NCI-H1048 (cell line): ENCODE data around the gene CHKA.

Experiments
- DNase-seq: peaks from one replicate; lab custom pipeline; 2025; lab: John Stamatoyannopoulos, UW

The CHKA gene

GRCh38 chr11:68121067-68121899 is at the start of gene CHKA:
CHKA (minus strand) TSS chr11:68121388; CDS start chr11:68121177, 211 bp downstream.
- peak; percentile 77 for DNase-seq

- DNase-seq: no peak
Measured at GRCh38 chr11:68169442-68169841, 48.3 kb upstream of the CHKA start.

- no peak for DNase-seq
Measured at GRCh38 chr11:68168694-68169093, 47.5 kb upstream of the CHKA start.

DNA sequence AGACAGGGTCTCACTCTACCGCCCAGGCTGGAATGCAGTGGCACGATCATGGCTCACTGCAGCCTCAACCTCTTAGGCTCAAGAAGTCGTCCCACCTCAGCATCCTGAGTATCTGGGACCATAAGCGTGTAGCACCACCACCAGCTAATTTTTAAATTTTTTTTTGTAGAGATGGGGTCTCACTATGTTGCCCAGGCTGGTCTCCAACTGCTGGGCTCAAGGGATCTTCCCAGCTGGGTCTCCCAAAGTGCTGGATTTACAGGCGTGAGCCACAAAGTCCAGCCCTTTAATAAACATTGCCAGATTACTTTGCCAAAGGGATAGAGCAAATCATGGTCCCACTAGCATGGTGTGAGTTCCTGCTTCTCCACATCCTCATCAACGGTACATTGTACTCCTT is 46.3 kb upstream of the CHKA start:
- no peak for DNase-seq

GRCh38 chr11:68166969-68167368 is 45.8 kb upstream of the CHKA start:
- DNase-seq: no peak

- no peak for DNase-seq
Measured at GRCh38 chr11:68165601-68166000, 44.4 kb upstream of the CHKA start.

- no peak for DNase-seq
Measured at GRCh38 chr11:68164437-68164836, 43.2 kb upstream of the CHKA start.

GRCh38 chr11:68163691-68164090 is 42.5 kb upstream of the CHKA start:
- no peak for DNase-seq

DNA sequence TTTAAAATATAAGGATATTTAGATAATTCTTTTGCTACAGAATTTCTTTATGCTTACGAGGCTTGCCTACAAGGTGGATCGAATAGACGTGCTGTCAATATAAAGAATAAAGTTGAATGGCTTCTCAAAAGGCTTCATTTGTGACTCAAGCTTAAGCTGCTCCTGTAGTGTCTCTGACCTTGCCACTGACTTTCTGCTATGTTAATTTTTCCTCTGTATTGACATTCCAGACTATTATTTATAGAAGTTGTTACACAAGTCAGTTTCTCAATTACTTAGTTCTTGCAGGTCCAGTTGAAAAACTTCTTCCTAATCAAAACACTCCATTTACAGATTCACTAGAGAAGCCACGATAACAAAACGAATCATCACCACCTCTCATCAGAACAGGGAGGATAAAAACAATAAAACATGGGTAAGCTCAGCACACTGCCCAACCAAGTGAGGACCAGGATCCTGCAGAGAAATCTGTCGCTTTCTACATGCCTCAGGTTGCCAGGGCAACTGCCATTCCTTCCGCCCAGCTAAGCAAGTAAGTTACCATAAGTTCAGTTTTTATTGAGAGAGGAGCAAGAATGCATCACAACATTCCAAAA is 39.0 kb upstream of the CHKA start:
- DNase-seq: no peak

- DNase-seq: no peak
Measured at GRCh38 chr11:68159665-68160064, 38.5 kb upstream of the CHKA start.

- no peak for DNase-seq
Measured at GRCh38 chr11:68159161-68159560, 38.0 kb upstream of the CHKA start.

DNA sequence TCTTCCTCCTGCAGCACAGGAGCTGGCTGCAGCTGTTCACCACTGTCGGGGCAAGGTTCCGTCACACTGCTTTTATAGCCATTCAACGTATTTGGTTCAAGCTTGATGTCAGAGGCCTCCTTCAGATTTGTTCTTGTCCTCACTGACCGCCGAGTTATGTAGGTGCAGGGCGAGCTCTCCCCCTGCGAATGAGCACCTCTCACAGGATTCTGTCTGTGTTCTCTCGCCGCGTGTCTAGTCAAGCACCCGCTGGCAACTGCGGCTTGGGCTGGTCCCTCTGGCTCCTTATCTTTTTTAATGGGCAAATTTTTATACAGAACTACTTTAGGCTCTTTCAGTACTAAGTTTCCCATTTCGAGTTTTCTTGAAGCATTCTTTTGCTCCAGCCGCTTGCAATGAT is 37.4 kb upstream of the CHKA start:
- no peak for DNase-seq

GRCh38 chr11:68153742-68154141 is 32.6 kb upstream of the CHKA start:
- DNase-seq: no peak

DNA sequence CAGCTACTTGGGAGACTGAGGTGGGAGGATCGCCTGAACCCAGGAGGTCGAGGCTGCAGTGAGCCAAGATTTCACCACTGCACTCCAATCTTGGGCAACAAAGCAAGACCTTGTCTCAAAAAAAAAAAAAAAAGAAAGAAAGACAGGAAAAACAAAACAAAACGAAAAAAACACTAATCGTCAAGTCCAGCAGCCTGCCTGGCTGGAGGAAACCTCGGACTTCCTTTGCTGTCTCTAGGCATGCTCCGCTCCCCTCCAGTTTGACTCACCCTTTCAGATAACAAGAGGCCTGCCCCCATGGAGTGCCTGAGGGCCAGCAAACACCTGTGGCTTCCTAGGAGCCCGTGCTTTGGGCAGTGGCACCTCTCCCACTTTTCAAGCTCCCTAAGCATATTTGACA is 28.8 kb upstream of the CHKA start:
- no peak for DNase-seq

DNA sequence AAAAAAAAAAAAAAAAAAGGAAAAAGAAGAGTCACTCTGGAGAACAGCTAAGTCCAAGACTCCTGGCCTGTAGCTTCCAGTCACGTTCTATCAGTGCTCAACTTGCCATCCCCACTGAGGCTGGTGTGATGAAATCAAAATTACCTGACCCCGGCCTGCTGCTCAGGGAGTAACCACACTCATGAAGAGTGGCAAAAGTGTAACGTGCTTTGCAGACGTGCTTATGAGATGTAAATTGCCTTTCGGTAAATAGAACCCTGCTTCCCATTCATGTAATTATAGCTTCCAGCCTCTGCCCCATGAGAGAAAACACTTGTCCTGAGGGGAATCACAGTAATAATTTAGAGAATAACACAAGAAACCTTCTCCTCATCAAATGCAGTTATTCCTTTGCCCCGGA is 28.2 kb upstream of the CHKA start:
- no peak for DNase-seq

GRCh38 chr11:68148879-68149278 is 27.7 kb upstream of the CHKA start:
- DNase-seq: no peak

DNA sequence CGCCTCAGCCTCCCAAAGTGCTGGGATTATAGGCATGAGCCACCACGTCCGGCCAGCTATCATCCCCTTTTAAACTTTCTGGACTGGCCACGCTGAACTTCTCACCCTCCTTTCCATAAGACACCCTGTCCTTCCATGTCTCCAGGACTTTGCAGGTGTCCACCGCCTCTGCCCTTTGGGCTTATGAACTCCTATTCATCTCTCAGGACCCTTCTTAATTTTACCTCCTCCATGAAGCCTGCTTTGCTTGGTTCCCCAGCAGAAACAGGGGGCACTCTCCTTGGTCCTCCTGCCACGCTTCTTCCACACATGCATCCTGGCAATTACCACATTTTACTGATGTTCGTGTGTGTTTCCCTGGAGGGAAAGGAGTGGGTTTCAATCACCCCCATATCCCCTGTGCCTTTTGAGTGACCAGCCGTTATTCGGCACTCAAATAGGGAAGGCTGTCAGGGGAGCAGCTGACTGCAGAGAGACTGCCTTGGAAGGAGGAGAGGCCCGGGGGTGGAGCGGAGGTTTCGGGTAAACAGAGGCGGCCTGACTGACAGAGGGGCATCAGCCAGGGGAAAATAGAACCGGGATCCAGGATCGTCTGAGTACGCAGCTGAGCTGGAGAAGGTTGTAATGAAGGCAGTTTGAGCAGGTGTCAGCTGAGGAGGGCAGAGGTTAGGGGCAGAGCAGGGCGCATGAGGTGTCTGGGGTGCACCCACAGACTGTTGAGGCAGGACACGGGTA is 27.1 kb upstream of the CHKA start:
- no peak for DNase-seq

DNA sequence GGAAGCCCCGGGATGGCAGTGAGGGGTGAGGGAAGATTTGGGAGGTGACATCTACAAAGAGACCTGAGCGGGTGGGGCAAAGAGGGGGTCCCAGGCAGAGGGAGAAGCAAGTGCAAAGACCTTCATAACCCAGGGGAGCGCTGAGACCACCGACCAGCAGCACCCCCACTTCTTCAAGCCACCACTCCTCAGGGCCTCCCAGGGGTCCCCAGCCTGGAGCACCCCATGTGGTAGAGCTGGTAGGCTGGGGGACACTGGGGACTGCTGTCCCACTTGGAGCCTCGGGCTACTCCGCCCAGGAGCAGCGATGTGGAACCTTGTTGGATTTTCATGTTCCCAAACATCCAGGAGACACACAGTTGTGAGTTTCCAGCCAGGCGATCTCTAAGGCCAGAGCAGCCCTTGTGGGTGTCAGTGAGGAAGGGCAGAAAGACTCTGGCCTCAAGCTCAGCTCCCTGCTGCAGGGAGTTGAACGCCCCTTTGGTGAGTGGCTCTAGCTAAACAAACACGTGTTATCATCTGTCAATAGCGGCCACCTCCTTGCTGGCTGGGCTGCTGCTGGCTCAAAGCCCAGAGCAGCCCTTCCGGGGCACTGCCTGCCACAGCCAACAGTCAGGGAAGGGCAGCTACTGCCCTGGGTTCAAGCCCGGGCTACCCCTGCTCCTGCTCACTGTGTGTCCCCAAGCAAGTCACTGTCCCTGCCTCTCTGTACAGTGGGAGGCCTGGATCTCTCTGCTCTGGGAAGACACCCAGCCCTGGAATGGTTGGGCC is 25.7 kb upstream of the CHKA start:
- DNase-seq: no peak

DNA sequence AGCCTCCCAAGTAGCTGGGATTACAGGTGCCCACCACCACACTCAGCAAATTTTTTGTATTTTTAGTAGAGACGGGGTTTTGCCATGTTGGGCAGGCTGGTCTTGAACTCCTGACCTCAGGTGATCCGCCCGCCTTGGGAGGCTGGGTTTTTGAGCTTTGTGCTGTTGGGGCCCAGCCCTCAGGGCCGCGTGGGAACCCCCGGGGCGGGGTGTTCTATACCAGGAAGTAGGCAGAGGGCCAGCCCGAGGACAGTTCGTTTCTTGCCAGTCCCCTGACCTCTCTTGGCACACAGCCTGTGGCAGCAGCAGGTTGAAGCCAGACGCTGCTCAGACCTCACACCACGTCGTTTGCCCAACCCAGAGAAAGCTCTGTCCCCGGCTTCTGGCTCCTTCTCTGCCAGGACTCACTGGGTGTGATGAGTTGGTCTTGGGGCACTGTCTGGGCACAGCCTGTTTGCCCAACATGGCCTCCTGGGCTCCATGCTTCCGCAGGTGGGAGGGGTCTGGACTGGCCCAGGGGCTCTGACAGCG is 24.9 kb upstream of the CHKA start:
- no peak for DNase-seq

DNA sequence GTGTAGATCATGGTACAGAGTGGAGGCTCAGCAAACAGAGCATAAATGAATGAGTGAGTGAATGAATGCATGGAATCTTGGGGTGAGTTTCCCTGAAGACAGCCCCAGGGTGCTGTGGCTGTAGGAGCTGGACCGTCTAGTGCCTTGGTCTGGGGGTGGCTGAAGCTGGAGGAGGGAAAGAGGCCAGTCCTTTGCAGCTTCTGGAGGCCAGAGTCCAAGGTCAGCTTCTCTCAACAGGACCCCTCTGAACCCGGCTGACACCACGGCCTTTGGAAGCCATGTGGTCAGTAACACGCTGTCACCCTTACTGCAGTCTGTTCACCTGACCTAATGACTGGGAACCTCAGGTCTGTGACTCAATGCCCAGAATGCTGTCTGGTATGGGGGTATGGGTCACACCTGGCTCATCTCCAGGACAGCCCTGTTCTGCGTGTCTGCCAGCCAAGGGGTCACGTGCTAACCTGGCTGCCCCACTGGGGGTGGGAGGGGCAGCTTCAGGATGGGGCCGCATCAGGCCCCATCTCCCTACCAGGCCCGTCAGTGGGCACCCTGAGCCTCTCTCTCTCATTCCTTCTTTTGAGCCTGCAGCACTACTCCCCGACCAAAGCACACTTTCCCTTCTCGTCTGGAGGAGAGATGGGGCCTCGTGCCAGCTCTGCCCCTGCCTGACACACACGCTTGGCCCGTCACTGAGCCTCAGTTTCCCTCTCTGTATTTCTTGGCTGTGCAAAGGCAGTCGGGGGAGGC is 24.1 kb upstream of the CHKA start:
- no peak for DNase-seq

DNA sequence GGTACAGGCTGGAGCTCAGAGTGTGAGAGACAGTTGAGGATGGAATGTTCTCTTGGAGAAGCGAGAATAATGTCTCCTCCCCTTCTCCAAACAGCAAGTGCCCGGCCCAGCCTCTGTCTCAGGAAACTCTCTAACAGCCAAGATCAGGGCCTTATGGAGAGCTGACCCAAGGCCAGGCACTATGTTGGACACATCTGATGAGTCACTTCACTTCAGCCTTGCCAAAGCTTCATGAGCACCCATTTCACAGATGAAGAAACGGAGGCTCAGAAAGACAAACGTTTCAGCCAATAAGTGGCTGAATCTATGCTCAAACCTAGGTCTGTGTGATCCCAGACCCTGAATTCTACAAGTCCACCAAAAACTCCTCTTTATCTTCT is 22.1 kb upstream of the CHKA start:
- no peak for DNase-seq
